COR-L47 (cell line): ENCODE data around the gene MKRN3.
"Not testable (repeated sequence)": the region's sequence is repeated elsewhere in the genome, so short reads cannot be mapped to it uniquely, and the experiment has no call there.

Experiments used
- DNase-seq: peaks from one replicate; lab custom pipeline; 2025; lab: John Stamatoyannopoulos, UW

The MKRN3 gene

DNA sequence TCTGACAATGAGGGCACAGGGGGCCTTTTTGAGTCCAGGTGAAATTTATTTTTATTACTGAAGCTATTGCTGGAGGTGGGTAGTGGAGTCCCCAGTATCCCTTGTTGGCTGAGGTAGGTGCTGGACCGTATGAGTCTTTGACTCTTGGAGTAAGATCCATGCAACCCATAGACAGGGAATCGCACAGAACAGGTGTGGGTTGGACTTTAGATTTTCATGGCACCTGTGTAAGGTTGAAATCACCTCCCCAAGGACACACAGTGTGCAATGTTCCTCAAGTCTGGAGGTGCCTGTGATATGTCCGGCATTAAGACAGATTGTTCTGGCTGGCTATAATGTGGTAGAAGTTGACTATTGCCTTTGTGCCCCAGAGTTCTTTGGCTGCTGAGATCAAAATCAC, 23.5 kb downstream of the MKRN3 start:
- no peak for DNase-seq

DNA sequence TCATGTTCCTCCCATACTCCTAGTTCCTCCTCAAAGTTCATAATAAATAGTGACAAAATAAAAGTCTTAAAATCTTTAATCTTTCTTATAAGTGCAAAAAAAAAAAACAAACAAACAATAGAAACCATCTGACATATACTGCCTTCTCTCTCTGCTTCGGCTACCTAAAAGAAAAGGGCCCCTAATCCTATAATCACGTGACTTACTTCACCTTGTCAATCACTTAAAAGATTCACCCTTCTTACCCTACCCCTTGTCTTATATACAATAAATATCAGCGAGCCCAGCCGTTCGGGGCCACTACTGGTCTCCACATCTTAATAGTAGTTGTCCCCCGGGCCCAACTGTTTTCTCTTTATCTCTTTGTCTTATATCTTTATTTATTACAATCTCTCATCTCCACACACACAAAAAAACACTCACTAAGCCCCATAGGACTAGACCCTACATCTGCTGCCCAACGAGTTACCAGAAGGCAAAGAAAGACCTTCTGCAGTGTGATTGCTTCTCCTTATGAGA, 28.8 kb downstream of the MKRN3 start:
- no peak for DNase-seq

DNA sequence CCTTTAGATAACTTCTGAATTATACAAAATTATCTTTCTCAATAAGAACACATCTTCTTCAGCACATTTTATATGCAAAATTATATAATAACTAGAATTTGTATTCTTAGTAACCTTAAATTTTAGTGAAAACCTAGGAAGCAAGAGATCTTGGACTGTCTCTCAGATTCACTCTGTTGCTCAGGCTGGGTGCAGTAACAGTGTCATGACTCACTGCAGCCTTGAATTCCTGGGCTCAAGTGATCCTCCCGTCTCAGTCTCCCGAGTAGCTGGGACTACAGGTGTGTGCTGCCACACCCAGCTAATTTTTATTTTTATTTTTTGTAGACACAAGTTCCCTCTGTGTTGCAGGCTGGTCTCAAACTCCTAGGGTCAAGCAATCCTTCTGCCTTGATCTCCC, 29.9 kb downstream of the MKRN3 start:
- no peak for DNase-seq

DNA sequence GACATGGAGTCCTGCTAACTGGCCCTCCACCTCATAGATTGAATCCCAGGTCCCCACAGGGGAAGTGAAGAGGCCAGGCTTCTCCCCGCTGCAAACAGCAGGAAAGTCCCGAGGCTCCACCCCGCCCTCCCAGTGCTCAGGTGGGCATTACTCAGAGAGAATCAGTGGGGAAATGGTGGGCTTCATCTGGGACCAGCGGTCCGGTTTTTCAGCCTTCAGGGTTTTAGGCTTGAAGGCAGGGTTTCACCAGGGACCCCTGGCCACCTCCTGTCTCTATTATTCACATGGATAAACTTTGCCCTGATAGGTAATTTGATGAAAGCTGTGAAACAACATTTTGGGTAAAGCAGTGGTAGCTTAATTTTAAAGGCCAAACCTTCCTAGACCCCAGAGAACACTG, 31.3 kb downstream of the MKRN3 start:
- no peak for DNase-seq

DNA sequence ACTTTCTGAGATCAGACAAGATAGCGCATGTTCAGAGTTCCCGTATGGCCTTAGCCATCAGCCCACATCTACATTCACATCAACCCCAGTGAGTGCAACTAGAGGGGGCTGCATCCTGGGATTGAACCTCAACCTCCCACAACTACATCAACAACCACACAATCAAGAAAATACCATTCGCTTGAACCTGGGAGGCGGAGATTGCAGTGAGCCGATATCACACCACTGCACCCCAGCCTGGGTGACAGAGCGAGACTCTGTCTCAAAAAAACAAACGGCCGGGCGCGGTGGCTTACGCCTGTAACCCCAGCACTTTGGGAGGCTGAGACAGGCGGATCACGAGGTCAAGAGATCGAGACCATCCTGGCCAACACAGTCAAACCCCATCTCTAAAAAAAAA, 31.8 kb downstream of the MKRN3 start:
- DNase-seq: not testable (repeated sequence)

DNA sequence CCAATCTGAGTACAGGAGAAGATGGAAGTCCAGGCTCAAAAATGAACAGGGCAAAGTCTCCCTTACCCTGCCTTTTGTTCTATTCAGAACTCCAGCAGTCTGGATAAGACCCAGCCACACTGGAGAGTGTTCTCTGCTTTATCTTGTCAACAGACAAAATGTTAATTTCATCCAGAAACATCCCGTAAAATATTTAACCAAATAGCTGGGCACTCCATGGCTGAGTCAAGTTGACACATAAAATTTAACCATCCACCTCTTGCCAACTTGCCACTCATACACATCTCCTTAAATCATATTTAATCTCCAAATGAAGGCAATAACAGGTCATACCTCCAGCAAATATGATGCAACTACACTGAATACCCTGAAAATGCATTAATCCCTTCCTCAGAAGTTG, 33.6 kb downstream of the MKRN3 start:
- DNase-seq: no peak

DNA sequence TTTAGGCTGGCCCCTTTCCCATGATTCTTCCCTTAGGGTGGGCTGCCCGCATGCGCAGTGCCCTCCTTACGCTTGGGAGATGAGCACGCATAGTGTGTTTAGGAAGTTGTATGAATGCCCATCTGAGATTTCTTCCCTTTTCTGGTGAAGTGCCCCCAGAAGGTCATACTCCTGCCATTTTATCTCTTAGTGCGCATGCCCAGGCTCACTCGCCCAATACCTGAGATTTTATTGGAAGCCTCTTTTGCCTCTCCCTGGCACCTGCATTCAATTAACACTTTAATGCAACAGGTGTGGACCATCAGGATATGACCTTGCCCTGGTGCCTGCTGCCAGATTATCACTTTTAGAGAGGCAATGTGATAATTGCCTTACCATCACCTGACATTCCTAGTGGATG, 36.6 kb downstream of the MKRN3 start:
- DNase-seq: no peak

DNA sequence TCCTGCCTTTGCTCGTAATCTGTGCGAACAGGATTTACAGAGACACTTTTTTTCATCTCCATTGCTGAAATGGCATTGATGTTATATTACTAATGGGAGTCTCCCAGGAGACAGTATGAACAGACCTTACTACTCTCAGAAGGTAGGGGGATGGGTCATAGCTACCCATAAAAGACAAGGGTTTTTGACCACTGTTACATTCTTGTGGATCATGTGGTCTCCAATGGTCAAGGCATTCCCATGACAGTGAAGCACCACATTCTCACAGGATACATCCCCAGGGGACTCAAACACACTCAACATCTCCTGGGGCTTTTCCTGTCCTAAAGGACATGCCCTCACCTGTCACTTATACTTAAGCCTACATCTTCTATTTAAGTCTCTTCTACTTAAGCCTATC, 40.8 kb downstream of the MKRN3 start:
- no peak for DNase-seq

DNA sequence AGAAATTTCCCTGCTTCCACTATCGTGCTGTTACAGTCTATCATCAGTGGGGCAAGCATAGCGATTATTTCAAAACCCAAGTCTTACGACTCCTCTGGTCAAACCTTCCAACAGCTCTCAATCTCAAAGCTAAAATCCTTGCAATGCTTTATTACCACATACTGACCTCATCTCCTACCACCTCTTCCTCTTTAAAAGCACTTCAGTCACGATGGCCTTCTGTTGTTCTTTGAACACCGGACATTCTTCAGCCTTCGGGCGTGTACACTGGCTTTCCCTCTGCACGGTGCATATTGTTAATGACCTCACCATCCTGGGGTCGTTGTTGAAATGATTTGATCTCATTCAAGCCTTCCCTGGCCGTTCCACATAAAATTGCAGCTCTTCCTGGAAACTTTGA, 51.1 kb downstream of the MKRN3 start:
- no peak for DNase-seq
